ENCODE data around the gene CRMP1. TPM values are rescaled to one million over a fixed set of nuclear protein-coding genes. Genes with fewer than 3 reads are reported as not detected.

Gene CRMP1
- total and polyA plus RNA-seq, 2 donors (not counting 3 experiments of a cell fraction or from before 2014, with no cell fraction given): 0.06 TPM; not detected in 1

GRCh38 chr4:5825321-5826041 lies 67.4 kb downstream of the CRMP1 start:
- H3K4me2 ChIP-seq (ENCODE audit: insufficient read depth, low read length): no peak overlapping the region
- POLR2A ChIA-PET: no interaction called here
- CTCF ChIA-PET: no interaction called here
- H3K9ac ChIP-seq (replicated peaks; ENCODE audit: extremely low read depth, insufficient read depth, low read length): no peak overlapping the region
- no peak for FAIRE-seq
- H3K27me3 ChIP-seq (ENCODE audit: control insufficient read depth in 2 of 2, insufficient read depth in 2 of 2, low read length in 2 of 2): no peaks in the 10 kb centered on the region
- H3K9me3 ChIP-seq (replicated peaks; ENCODE audit: control insufficient read depth, insufficient read depth, low read length): no peaks in the 10 kb centered on the region
- DNase-seq (ENCODE audit: low read depth, low spot score): no peak
- H3K9me1 ChIP-seq (replicated peaks; ENCODE audit: control insufficient read depth, extremely low read depth, insufficient read depth, low read length): no peaks in the 10 kb centered on the region
- peaks cover 2 to 4% of the 10 kb centered on the region in 2 experiments for H3K36me3 ChIP-seq (ENCODE audit: control insufficient read depth in 2 of 2, extremely low read depth in 1 of 2, insufficient read depth in 2 of 2, low read length in 2 of 2)
- TF ChIP-seq POLR2AphosphoS5 (IDR thresholded peaks at IDR 0.05; ENCODE audit: insufficient read depth, low read depth, low read length) (no peak), POLR2A (IDR thresholded peaks at IDR 0.05; ENCODE audit: low read depth, low read length) (no peak), EZH2 (IDR thresholded peaks at IDR 0.05; ENCODE audit: borderline replicate concordance, low read depth, low read length, severe bottlenecking) (no peak), MAX (IDR thresholded peaks at IDR 0.05; ENCODE audit: insufficient read depth, insufficient read length) (no peak), MYC (IDR thresholded peaks at IDR 0.05; ENCODE audit: low read depth, low read length) (no peak), JUN (IDR thresholded peaks at IDR 0.05; ENCODE audit: borderline replicate concordance, insufficient read depth, insufficient read length, low read depth) (no peak), CTCF (IDR thresholded peaks at IDR 0.05; ENCODE audit: extremely low read depth in 1 of 2, insufficient read depth in 1 of 2, low read depth in 1 of 2, low read length in 2 of 2) (no peak), GATA2 (IDR thresholded peaks at IDR 0.05; ENCODE audit: insufficient read depth, insufficient read length, low read depth, low read length) (no peak), FOS (IDR thresholded peaks at IDR 0.05; ENCODE audit: borderline replicate concordance, insufficient read depth, low read length) (no peak)
- H2AFZ ChIP-seq (ENCODE audit: low read depth, low read length): no peak overlapping the region
- no TSS peak for BruUV-seq (replicated peaks)
- no peaks in the 10 kb centered on the region for H3K79me2 ChIP-seq (ENCODE audit: control insufficient read depth, insufficient read depth, low read length)
- H3K4me1 ChIP-seq (ENCODE audit: control insufficient read depth, extremely low read depth, insufficient read depth, low read length): peaks cover 23% of the 10 kb centered on the region
- intact Hi-C loops (cut with micrococcal nuclease) (loop anchor here (2.0 kb wide), 1 partner anchor 155 kb away; no protein-coding TSS in a partner anchor), dilution Hi-C loops (cut with MboI; ENCODE audit: extremely low pct_ligation_motif_present, low sequenced_read_pairs) (no loop called here)
- no peak overlapping the region for H3K4me3 ChIP-seq (replicated peaks in 1 of 3; ENCODE audit: insufficient read depth in 1 of 3, low read depth in 1 of 3, low read length in 3 of 3)
- no peaks in the 10 kb centered on the region for H4K20me1 ChIP-seq (replicated peaks; ENCODE audit: control insufficient read depth, extremely low read depth, insufficient read depth, low read length)
- H3K27ac ChIP-seq (ENCODE audit: insufficient read depth, low read depth, low read length): no peak overlapping the region
